SK-N-SH (cell line): ENCODE data around the gene SIK2. TPM values are rescaled to one million over a fixed set of nuclear protein-coding genes. Genes with fewer than 3 reads are reported as not detected.

Source experiments
- CTCF ChIA-PET: fragments of 300-600, 350-600 bp; formaldehyde crosslinking; extraction: SDS; loops from one replicate; lab custom pipeline; 2021; lab: Yijun Ruan, JAX
- POLR2A ChIA-PET: fragments of 350-600 bp; sonication (Branson Sonifier 250); formaldehyde crosslinking; extraction: SDS; loops from one replicate; lab custom pipeline; 2020; ENCODE audit warnings: antibody characterized with exemption, inconsistent platforms; lab: Yijun Ruan, JAX
- DNase-seq: peaks from one replicate; pipeline ENCODE4 v3.0.0; 2012
- H2AFZ ChIP-seq: fragments of 200-600 bp; sonication (generic); 2 replicates; pipeline ENCODE4 v1.8.1; 2016; ENCODE audit warnings: antibody characterized with exemption, mild to moderate bottlenecking, low read depth
- H3F3A ChIP-seq: fragments of 200-600 bp; sonication (generic); replicated peaks from 2 replicates; pipeline ENCODE3; 2016; ENCODE audit warnings: antibody characterized with exemption, mild to moderate bottlenecking; ENCODE audit not compliant: insufficient read depth
- H3K27ac ChIP-seq, 2 experiments: fragments of 200-500 bp in 1 of 2; fragments of 200-600 bp in 1 of 2; sonication (Bioruptor generic) in 1 of 2; sonication (generic), shearing (Covaris generic) in 1 of 2; 2 replicates each; pipeline versions ENCODE4 v1.5.1 to v1.6.1; 2014 to 2016; ENCODE audit warnings: low read depth in 2 of 2, inconsistent platforms in 1 of 2, low read length in 1 of 2, mild to moderate bottlenecking in 1 of 2, mixed read lengths in 1 of 2
- H3K27me3 ChIP-seq: fragments of 200-600 bp; sonication (generic), shearing (Covaris generic); 2 replicates; pipeline ENCODE4 v1.6.1; 2016; ENCODE audit warnings: mixed run types; ENCODE audit not compliant: insufficient read depth
- H3K36me3 ChIP-seq, 2 experiments: fragments of 200-500 bp in 1 of 2; fragments of 200-600 bp in 1 of 2; sonication (Bioruptor generic) in 1 of 2; sonication (generic) in 1 of 2; replicated peaks in 1 of 2; 2 replicates each; pipeline versions ENCODE3 to v1.5.1; 2014 to 2016; ENCODE audit warnings: low read length in 1 of 2, mild to moderate bottlenecking in 1 of 2; ENCODE audit not compliant: insufficient read depth in 2 of 2, control insufficient read depth in 1 of 2
- H3K4me1 ChIP-seq, 2 experiments: fragments of 200-500 bp in 1 of 2; fragments of 200-600 bp in 1 of 2; sonication (Bioruptor generic) in 1 of 2; sonication (generic), shearing (Covaris generic) in 1 of 2; 2 replicates each; pipeline versions ENCODE4 v1.5.1 to v1.6.1; 2014 to 2016; ENCODE audit warnings: low read depth in 1 of 2, low read length in 1 of 2, mixed run types in 1 of 2; ENCODE audit not compliant: insufficient read depth in 2 of 2, control insufficient read depth in 1 of 2
- H3K4me2 ChIP-seq: fragments of 200-600 bp; sonication (generic), shearing (Covaris generic); 2 replicates; pipeline ENCODE4 v1.6.1; 2017; ENCODE audit warnings: mixed run types
- H3K4me3 ChIP-seq, 2 experiments: fragments of 200-500 bp in 1 of 2; fragments of 200-600 bp in 1 of 2; sonication (Bioruptor generic) in 1 of 2; sonication (generic), shearing (Covaris generic) in 1 of 2; 2 replicates each; pipeline versions ENCODE4 v1.5.1 to v1.8.1; 2014 to 2016; ENCODE audit warnings: low read depth in 2 of 2, inconsistent platforms in 1 of 2, low read length in 1 of 2, mild to moderate bottlenecking in 1 of 2, mixed read lengths in 1 of 2, moderate library complexity in 1 of 2
- H3K79me2 ChIP-seq: fragments of 200-600 bp; sonication (generic); 2 replicates; pipeline ENCODE4 v1.8.1; 2017; ENCODE audit warnings: mild to moderate bottlenecking; ENCODE audit not compliant: insufficient read depth
- H3K9ac ChIP-seq: fragments of 200-600 bp; sonication (generic); 2 replicates; pipeline ENCODE4 v1.6.1; 2017; ENCODE audit warnings: mixed run types
- H3K9me2 ChIP-seq: fragments of 200-600 bp; sonication (generic); 2 replicates; pipeline ENCODE4 v1.6.1; 2017; ENCODE audit warnings: mixed run types
- H3K9me3 ChIP-seq: fragments of 200-600 bp; sonication (generic); 2 replicates; pipeline ENCODE4 v1.6.1; 2017; ENCODE audit warnings: mixed run types, mild to moderate bottlenecking, moderate library complexity
- H4K20me1 ChIP-seq: fragments of 200-600 bp; sonication (generic); 2 replicates; pipeline ENCODE4 v1.6.1; 2017; ENCODE audit warnings: mild to moderate bottlenecking, mixed run types; ENCODE audit not compliant: insufficient read depth
- CHD2 ChIP-seq: fragments of 150-350 bp; IDR thresholded peaks from 2 replicates; pipeline ENCODE4 v1.6.1; 2018; ENCODE audit warnings: low read length; ENCODE audit not compliant: partially characterized antibody
- EP300 ChIP-seq, 2 experiments: IDR thresholded peaks; 2 replicates each; pipeline versions ENCODE4 v1.4.0 to v1.6.1; 2012; ENCODE audit warnings: borderline replicate concordance in 1 of 2, low read depth in 1 of 2, low read length in 1 of 2
- FOSL2 ChIP-seq: IDR thresholded peaks from 2 replicates; pipeline ENCODE4 v1.4.0; 2012; ENCODE audit warnings: low read depth, mild to moderate bottlenecking, moderate library complexity, borderline replicate concordance
- GATA2 ChIP-seq: sonication (generic); formaldehyde crosslinking; IDR thresholded peaks from 2 replicates; pipeline ENCODE4 v1.5.0; 2020; ENCODE audit warnings: mild to moderate bottlenecking, missing genetic modification reagents
- JUND ChIP-seq: IDR thresholded peaks from 2 replicates; pipeline ENCODE4 v1.4.0; 2012
- MAX ChIP-seq: IDR thresholded peaks from 2 replicates; pipeline ENCODE4 v1.4.0; 2012; ENCODE audit warnings: low read depth
- MEF2A ChIP-seq: IDR thresholded peaks from 2 replicates; pipeline ENCODE4 v1.4.0; 2012; ENCODE audit warnings: low read depth, borderline replicate concordance
- MXI1 ChIP-seq: IDR thresholded peaks from 2 replicates; pipeline ENCODE4 v1.6.1; 2012; ENCODE audit warnings: mild to moderate bottlenecking, low read depth, low read length, improper control_type of control experiment
- NFIC ChIP-seq: IDR thresholded peaks from 2 replicates; pipeline ENCODE4 v1.4.0; 2012; ENCODE audit warnings: borderline replicate concordance
- NRF1 ChIP-seq: IDR thresholded peaks from 2 replicates; pipeline ENCODE4 v1.6.1; 2012; ENCODE audit warnings: low read depth, mild to moderate bottlenecking, low read length
- PBX3 ChIP-seq: IDR thresholded peaks from 2 replicates; pipeline ENCODE4; 2012
- RAD21 ChIP-seq: IDR thresholded peaks from 2 replicates; pipeline ENCODE4 v1.6.1; 2012; ENCODE audit warnings: mild to moderate bottlenecking, low read length
- RCOR1 ChIP-seq: fragments of 150-350 bp; IDR thresholded peaks from 2 replicates; pipeline ENCODE4 v1.6.1; 2017; ENCODE audit warnings: antibody characterized with exemption, low read length
- REST ChIP-seq: IDR thresholded peaks from 2 replicates; pipeline ENCODE4 v1.6.1; 2012; ENCODE audit warnings: mild to moderate bottlenecking, low read depth, low read length, moderate library complexity
- RFX5 ChIP-seq: IDR thresholded peaks from 2 replicates; pipeline ENCODE4 v1.6.1; 2012; ENCODE audit warnings: mild to moderate bottlenecking, improper control_type of control experiment, low read length
- RXRA ChIP-seq: IDR thresholded peaks from 2 replicates; pipeline ENCODE4 v1.4.0; 2012; ENCODE audit warnings: low read depth, mild to moderate bottlenecking, borderline replicate concordance
- SIN3A ChIP-seq: IDR thresholded peaks from 2 replicates; pipeline ENCODE4 v1.6.1; 2012; ENCODE audit warnings: low read depth, mild to moderate bottlenecking, low read length, moderate library complexity, borderline replicate concordance
- TCF12 ChIP-seq: IDR thresholded peaks from 2 replicates; pipeline ENCODE4 v1.4.0; 2012
- USF1 ChIP-seq: IDR thresholded peaks from 2 replicates; pipeline ENCODE4 v1.4.0; 2012; ENCODE audit warnings: low read depth, borderline replicate concordance
- YY1 ChIP-seq: IDR thresholded peaks from 2 replicates; pipeline ENCODE4 v1.4.0; 2012; ENCODE audit warnings: low read depth, mild to moderate bottlenecking
- WGBS: methylation state at CpG from one replicate; pipeline ENCODE4 v1.1.6; 2017; ENCODE audit warnings: low lambda C conversion rate; 5-methylcytosine and 5-hydroxymethylcytosine counted together
- polyA plus RNA-seq, 3 experiments: library from polyadenylated mRNA; depleted of rRNA; stranded (reverse); fragments of >200 nt; gene quantifications; 2 replicates each; pipeline ENCODE4 v1.2.3, GENCODE V29; 2012

The SIK2 gene
- polyA plus RNA-seq, 1 of the 3 experiments (the other 2 are of a cell fraction), result 8.9 TPM

GRCh38 chr11:111635706-111636045 is 33.4 kb downstream of the SIK2 start:
- no peaks in the 10 kb centered on the region for H3K9me2 ChIP-seq
- H3K4me2 ChIP-seq, result peak overlapping the region; percentile 56
- H3K27me3 ChIP-seq, result no peaks in the 10 kb centered on the region
- H3K36me3 ChIP-seq, result peaks cover 0 to 22% of the 10 kb centered on the region in 2 experiments
- ChIA-PET POLR2A (no interaction called here), CTCF (interaction anchor here (0.7 to 1.2 kb wide), 5 partner anchors 31 to 216 kb away, joined by 3 to 6 read pairs (median 3); no protein-coding TSS in a partner anchor)
- H4K20me1 ChIP-seq, result no peaks in the 10 kb centered on the region
- H3K4me1 ChIP-seq, result peaks cover 44 to 54% of the 10 kb centered on the region in 2 experiments; a peak in 3 of 4 replicates
- H3K9ac ChIP-seq, result peak overlapping the region; percentile 6; the same call in 1 of the 2 replicates
- no peak overlapping the region; a peak in 1 of 4 replicates for H3K4me3 ChIP-seq
- peaks cover 34% of the 10 kb centered on the region for H3K79me2 ChIP-seq
- peak; percentile 38 for DNase-seq
- peaks cover 49% of the 10 kb centered on the region for H3F3A ChIP-seq
- H3K27ac ChIP-seq, result peak overlapping the region; percentile 79 to 87
- no peaks in the 10 kb centered on the region for H3K9me3 ChIP-seq
- TF ChIP-seq RAD21 (peak; percentile 27; the same call in 1 of the 2 replicates), MAX (no peak), PBX3 (no peak), TCF12 (peak; percentile 50; the same call in 1 of the 2 replicates), CHD2 (peak; percentile 11), RCOR1 (no peak), GATA2 (CRISPR knock-in tag) (peak; percentile 54), USF1 (no peak), RFX5 (0 out of 2 replicates have a peak, but pooled peaks have one; percentile 29), MXI1 (peak; percentile 57; the same call in 1 of the 2 replicates), NRF1 (no peak), JUND (no peak), NFIC (peak; percentile 36; the same call in 1 of the 2 replicates)
- no peak overlapping the region for H2AFZ ChIP-seq
- WGBS, result 26% methylated on average over 1 of the region's 1 CpG

GRCh38 chr11:111637885-111638284 is 35.6 kb downstream of the SIK2 start:
- Histone ChIP-seq H3K9me2 (no peaks in the 10 kb centered on the region), H3K27me3 (no peaks in the 10 kb centered on the region), H3K4me1 (peaks cover 31 to 32% of the 10 kb centered on the region in 2 experiments; a peak in 3 of 4 replicates), H3K9me3 (no peaks in the 10 kb centered on the region), H4K20me1 (no peaks in the 10 kb centered on the region), H3K36me3 (peaks cover 2 to 32% of the 10 kb centered on the region in 2 experiments), H3K4me3 (no peak overlapping the region), H2AFZ (no peak overlapping the region), H3K27ac (no peak overlapping the region), H3K4me2 (no peak overlapping the region), H3K79me2 (peaks cover 34% of the 10 kb centered on the region), H3K9ac (no peak overlapping the region), H3F3A (peaks cover 31% of the 10 kb centered on the region)
- ChIA-PET CTCF (no interaction called here), POLR2A (no interaction called here)
- DNase-seq, result no peak
- no peak for TF ChIP-seq SIN3A
- TF ChIP-seq REST, result no peak
- no peak for TF ChIP-seq FOSL2
- TF ChIP-seq RXRA, result no peak
- no peak for TF ChIP-seq PBX3
- TF ChIP-seq EP300 (IDR thresholded peaks at IDR 0.05; ENCODE audit: borderline replicate concordance in 1 of 2, low read depth in 1 of 2, low read length in 1 of 2), result no peak
- TF ChIP-seq YY1, result no peak
- TF ChIP-seq USF1, result no peak
- TF ChIP-seq MEF2A, result no peak
- no peak for TF ChIP-seq GATA2 (CRISPR knock-in tag)
- 95% methylated on average over 4 of the region's 4 CpGs for WGBS
